ENCODE results near the gene PRODH2. TPM values are rescaled to one million over a fixed set of nuclear protein-coding genes. Genes with fewer than 3 reads are reported as not detected.

Gene PRODH2
- total RNA-seq, 1 donor from 2014 or later: not detected

- Mint-ChIP-seq H3K4me3 (no peak overlapping the region), H3K27me3 (ENCODE audit: insufficient read depth) (no peaks in the 10 kb centered on the region), H3K4me1 (ENCODE audit: low read depth) (peaks cover 23% of the 10 kb centered on the region), H3K9me3 (no peaks in the 10 kb centered on the region), H3K36me3 (ENCODE audit: low read depth) (peaks cover 16% of the 10 kb centered on the region), H3K27ac (no peak overlapping the region)
- intact Hi-C loops (cut with micrococcal nuclease): no loop called here
- DNase-seq (ENCODE audit: low spot score): no peak
Measured at GRCh38 chr19:35760711-35761349, 51.8 kb downstream of the PRODH2 start.

- no peak for DNase-seq (ENCODE audit: low spot score)
- H3K9me3 Mint-ChIP-seq: no peaks in the 10 kb centered on the region
- H3K4me1 Mint-ChIP-seq (ENCODE audit: low read depth): peaks cover 28% of the 10 kb centered on the region
- H3K27ac Mint-ChIP-seq: peak overlapping the region; percentile 63
- H3K36me3 Mint-ChIP-seq (ENCODE audit: low read depth): peaks cover 18% of the 10 kb centered on the region
- intact Hi-C loops (cut with micrococcal nuclease): loop anchor here (2.0 to 5.0 kb wide), 2 partner anchors 57 to 212 kb away; partner anchors contain the start of gene TMEM147
- no peaks in the 10 kb centered on the region for H3K27me3 Mint-ChIP-seq (ENCODE audit: insufficient read depth)
- peak overlapping the region; percentile 89 for H3K4me3 Mint-ChIP-seq
Measured at GRCh38 chr19:35759697-35760096, 52.9 kb downstream of the PRODH2 start.

GRCh38 chr19:35757749-35758608, 54.7 kb downstream of the PRODH2 start, which contains the start of gene PROSER3:
Gene PROSER3 (plus strand): TSS chr19:35758176. CDS start chr19:35758216, 40 bp downstream.
- H3K4me3 Mint-ChIP-seq: peak within 1 kb of the TSS; percentile 89
- no peaks in the 10 kb centered on the region for H3K27me3 Mint-ChIP-seq (ENCODE audit: insufficient read depth)
- peaks cover 29% of the 10 kb centered on the region for H3K4me1 Mint-ChIP-seq (ENCODE audit: low read depth)
- no peaks in the 10 kb centered on the region for H3K9me3 Mint-ChIP-seq
- H3K27ac Mint-ChIP-seq: peak within 1 kb of the TSS; percentile 90
- peaks cover 24% of the 10 kb centered on the region for H3K36me3 Mint-ChIP-seq (ENCODE audit: low read depth)
- intact Hi-C loops (cut with micrococcal nuclease): loop anchor here (1.0 to 5.0 kb wide), 8 partner anchors 10 to 211 kb away; partner anchors contain the start of genes ARHGAP33, COX6B1, LIN37 and TMEM147
- peak; percentile 99 for DNase-seq (ENCODE audit: low spot score)

- Mint-ChIP-seq H3K9me3 (no peaks in the 10 kb centered on the region), H3K36me3 (ENCODE audit: low read depth) (peaks cover 24% of the 10 kb centered on the region), H3K4me1 (ENCODE audit: low read depth) (peaks cover 29% of the 10 kb centered on the region), H3K27ac (peak overlapping the region; percentile 90), H3K4me3 (peak overlapping the region; percentile 89), H3K27me3 (ENCODE audit: insufficient read depth) (no peaks in the 10 kb centered on the region)
- intact Hi-C loops (cut with micrococcal nuclease): loop anchor here (5.0 kb wide), 1 partner anchor 210 kb away; the partner anchor contains the start of gene TMEM147
- no peak for DNase-seq (ENCODE audit: low spot score)
Measured at GRCh38 chr19:35757231-35757748, 55.4 kb downstream of the PRODH2 start.

- peaks cover 29% of the 10 kb centered on the region for H3K4me1 Mint-ChIP-seq (ENCODE audit: low read depth)
- peaks cover 19% of the 10 kb centered on the region for H3K36me3 Mint-ChIP-seq (ENCODE audit: low read depth)
- DNase-seq (ENCODE audit: low spot score): no peak
- no peaks in the 10 kb centered on the region for H3K27me3 Mint-ChIP-seq (ENCODE audit: insufficient read depth)
- peak within 1 kb of the TSS; percentile 90 for H3K27ac Mint-ChIP-seq
- H3K4me3 Mint-ChIP-seq: peak within 1 kb of the TSS; percentile 89
- intact Hi-C loops (cut with micrococcal nuclease): loop anchor here (5.0 kb wide), 1 partner anchor 209 kb away; the partner anchor contains the start of gene TMEM147
- no peaks in the 10 kb centered on the region for H3K9me3 Mint-ChIP-seq
Measured at GRCh38 chr19:35756377-35757230, 56.0 kb downstream of the PRODH2 start, which contains the start of gene HSPB6. Gene HSPB6 (minus strand): TSS chr19:35757029. CDS start chr19:35757008, 21 bp downstream.

- Mint-ChIP-seq H3K9me3 (no peaks in the 10 kb centered on the region), H3K27ac (no peak overlapping the region), H3K4me3 (peak overlapping the region; percentile 63), H3K27me3 (ENCODE audit: insufficient read depth) (no peaks in the 10 kb centered on the region), H3K36me3 (ENCODE audit: low read depth) (peaks cover 19% of the 10 kb centered on the region), H3K4me1 (ENCODE audit: low read depth) (peaks cover 29% of the 10 kb centered on the region)
- intact Hi-C loops (cut with micrococcal nuclease): loop anchor here (5.0 kb wide), 1 partner anchor 208 kb away; the partner anchor contains the start of gene TMEM147
- peak; percentile 44 for DNase-seq (ENCODE audit: low spot score)
Measured at GRCh38 chr19:35755550-35756376, 56.9 kb downstream of the PRODH2 start.

- H3K36me3 Mint-ChIP-seq (ENCODE audit: low read depth): peaks cover 19% of the 10 kb centered on the region
- no peak for DNase-seq (ENCODE audit: low spot score)
- intact Hi-C loops (cut with micrococcal nuclease): loop anchor here (5.0 kb wide), 1 partner anchor 208 kb away; the partner anchor contains the start of gene TMEM147
- no peaks in the 10 kb centered on the region for H3K9me3 Mint-ChIP-seq
- no peaks in the 10 kb centered on the region for H3K27me3 Mint-ChIP-seq (ENCODE audit: insufficient read depth)
- peaks cover 33% of the 10 kb centered on the region for H3K4me1 Mint-ChIP-seq (ENCODE audit: low read depth)
- no peak overlapping the region for H3K27ac Mint-ChIP-seq
- peak overlapping the region; percentile 63 for H3K4me3 Mint-ChIP-seq
Measured at GRCh38 chr19:35755131-35755549, 57.5 kb downstream of the PRODH2 start.

- Mint-ChIP-seq H3K9me3 (no peaks in the 10 kb centered on the region), H3K4me3 (peak overlapping the region; percentile 11), H3K27ac (no peak overlapping the region), H3K36me3 (ENCODE audit: low read depth) (peaks cover 16% of the 10 kb centered on the region), H3K4me1 (ENCODE audit: low read depth) (peaks cover 37% of the 10 kb centered on the region), H3K27me3 (ENCODE audit: insufficient read depth) (no peaks in the 10 kb centered on the region)
- DNase-seq (ENCODE audit: low spot score): no peak
- intact Hi-C loops (cut with micrococcal nuclease): loop anchor here (5.0 kb wide), 1 partner anchor 207 kb away; the partner anchor contains the start of gene TMEM147
Measured at GRCh38 chr19:35754370-35755130, 58.1 kb downstream of the PRODH2 start.

GRCh38 chr19:35753634-35754369, 58.8 kb downstream of the PRODH2 start:
- Mint-ChIP-seq H3K27me3 (ENCODE audit: insufficient read depth) (no peaks in the 10 kb centered on the region), H3K36me3 (ENCODE audit: low read depth) (peaks cover 15% of the 10 kb centered on the region), H3K4me1 (ENCODE audit: low read depth) (peaks cover 36% of the 10 kb centered on the region), H3K4me3 (no peak overlapping the region), H3K27ac (no peak overlapping the region), H3K9me3 (no peaks in the 10 kb centered on the region)
- DNase-seq (ENCODE audit: low spot score): no peak
- intact Hi-C loops (cut with micrococcal nuclease): no loop called here

- peaks cover 41% of the 10 kb centered on the region for H3K4me1 Mint-ChIP-seq (ENCODE audit: low read depth)
- intact Hi-C loops (cut with micrococcal nuclease): no loop called here
- no peaks in the 10 kb centered on the region for H3K9me3 Mint-ChIP-seq
Measured at GRCh38 chr19:35752746-35753350, 59.8 kb downstream of the PRODH2 start.

More at GRCh38 chr19:35752746-35753350, 59.8 kb downstream of the PRODH2 start:
- DNase-seq (ENCODE audit: low spot score): no peak
- H3K4me3 Mint-ChIP-seq: no peak overlapping the region
- H3K27ac Mint-ChIP-seq: no peak overlapping the region
- no peaks in the 10 kb centered on the region for H3K27me3 Mint-ChIP-seq (ENCODE audit: insufficient read depth)
- peaks cover 17% of the 10 kb centered on the region for H3K36me3 Mint-ChIP-seq (ENCODE audit: low read depth)

Measured in activated T-helper 1 cell treated with anti-CD3 and anti-CD28 coated beads, Interleukin-12 subunit alpha, Interleukin-12 subunit beta, Interleukin-2, Interleukin-4 antibody, amounts not matched to agents 30 ng/mL and 10 ng/mL and 1 ng/mL, durations not matched to agents 14 hours and 24 hours and 36 hours (primary cell).